Stimulated activated CD4-positive, alpha-beta T cell treated with anti-CD3 and anti-CD28 coated beads, TNF-alpha, amount 100 ng/mL, for 48 hours (primary cell): Measurements from ENCODE around the gene UMAD1.

Experiments used
- DNase-seq, 3 donors: peaks; one replicate each; pipeline ENCODE4 v3.0.0-alpha.2; 2020; ENCODE audit warnings: low read depth in 3 of 3

Gene UMAD1

DNA sequence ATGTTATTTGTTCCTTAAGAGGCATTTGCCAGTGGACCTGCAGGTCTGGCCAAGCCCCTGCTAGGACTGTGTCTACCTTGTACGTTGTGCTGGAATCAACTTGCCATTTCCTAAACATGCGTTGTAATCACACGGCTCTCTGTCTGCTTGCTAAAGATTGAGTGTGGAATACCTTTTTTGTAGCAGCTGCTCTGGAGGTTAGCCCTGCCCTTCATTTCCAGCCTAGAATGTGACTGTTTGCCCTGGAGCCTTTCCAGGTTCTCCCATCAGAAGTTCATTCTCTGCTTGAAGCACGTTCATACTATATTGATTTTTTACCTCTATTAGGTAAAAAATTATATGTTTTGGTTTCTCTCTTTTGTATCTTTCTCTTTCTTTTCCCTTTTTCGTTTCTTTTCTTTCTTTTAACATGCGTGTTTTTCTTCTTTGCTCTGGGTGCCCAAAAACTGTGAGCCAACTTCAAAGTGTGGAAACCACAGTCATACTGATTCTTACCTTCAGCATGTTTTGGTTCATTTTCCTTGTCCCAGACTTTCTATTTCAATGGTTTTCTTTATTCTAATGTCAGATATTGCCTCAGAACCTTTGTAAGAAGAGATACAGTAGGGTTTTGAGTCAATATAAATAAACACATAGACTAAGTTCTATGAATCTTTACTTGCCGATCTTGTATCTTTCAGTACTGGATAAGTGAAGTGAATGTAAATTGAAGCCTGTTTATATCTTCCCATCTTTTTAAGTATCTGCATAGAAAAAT is 189.7 kb downstream of the UMAD1 start:
- DNase-seq, result no peak

DNA sequence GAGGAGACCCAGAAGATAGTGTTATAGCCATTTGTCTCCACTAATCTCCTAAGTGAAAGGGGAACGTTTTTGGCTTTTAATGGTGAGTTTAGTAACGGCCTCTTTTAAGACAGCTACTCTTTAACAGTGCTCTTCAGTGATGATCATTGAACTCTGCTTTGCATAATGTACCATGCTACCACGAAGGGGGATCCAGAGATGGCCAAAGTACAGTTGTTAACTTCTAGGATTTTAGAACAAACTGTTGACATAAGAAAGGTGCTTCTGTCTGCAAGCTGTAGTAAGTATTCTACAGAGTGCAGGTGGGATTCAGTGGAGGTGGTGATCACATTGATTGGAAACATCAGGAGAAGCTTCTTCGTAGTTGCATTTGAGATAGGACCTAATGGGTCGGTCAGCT is 192.0 kb downstream of the UMAD1 start:
- no peak for DNase-seq

DNA sequence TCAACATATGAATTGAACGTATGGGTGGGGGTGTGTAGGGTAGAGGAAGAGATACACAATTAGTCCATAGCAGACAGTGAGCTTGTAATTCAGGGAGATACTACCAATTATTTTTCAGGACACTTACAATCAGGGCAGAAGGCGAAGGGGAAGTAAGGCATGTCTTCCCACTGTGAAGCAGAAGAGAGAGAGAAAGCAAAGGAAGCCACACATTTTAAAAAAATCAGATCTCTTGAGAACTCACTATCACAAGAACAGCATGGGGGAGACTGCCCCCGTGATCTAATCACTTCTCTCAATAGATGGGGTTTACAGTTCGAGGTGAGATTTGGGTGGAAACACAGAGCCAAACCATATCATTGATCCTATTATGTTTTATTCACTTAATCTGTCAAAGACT is 194.2 kb downstream of the UMAD1 start:
- DNase-seq, result no peak

DNA sequence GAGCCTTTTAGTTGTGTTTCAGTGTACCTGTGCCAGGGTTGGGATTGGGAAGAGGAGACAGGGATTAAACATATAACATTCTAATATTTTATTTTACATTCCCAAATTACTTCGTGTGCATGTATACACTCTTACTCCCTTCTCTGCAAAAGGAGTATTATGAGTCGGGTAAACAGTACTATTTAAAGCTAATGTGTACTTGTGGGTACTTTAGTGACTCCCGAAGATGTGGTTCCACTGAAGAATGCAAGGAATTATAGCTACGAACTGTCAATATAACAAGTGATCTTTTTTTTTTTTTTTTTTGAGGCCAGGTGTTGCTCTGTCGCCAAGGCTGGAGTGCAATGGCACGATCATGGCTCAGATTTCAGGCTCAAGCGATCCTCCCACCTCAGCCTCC is 200.5 kb downstream of the UMAD1 start:
- no peak for DNase-seq

DNA sequence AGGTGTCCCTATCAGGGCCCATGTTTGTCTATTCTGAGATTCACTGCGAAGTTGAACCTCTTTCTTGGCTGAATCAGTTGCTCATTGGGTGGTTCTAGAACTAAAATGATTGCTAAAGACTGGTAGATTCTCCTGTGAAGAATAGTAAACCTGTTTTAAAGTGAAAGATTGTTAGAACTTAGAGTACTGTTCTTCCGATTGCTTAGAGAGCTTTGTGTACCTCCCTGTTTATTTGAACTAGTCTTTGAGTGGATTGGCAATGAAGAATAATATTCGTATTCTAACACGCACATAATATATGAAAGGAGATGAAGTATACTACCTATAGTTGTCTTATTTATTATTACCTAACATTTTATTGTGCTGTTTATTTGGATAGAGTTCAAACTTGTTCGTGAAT is 202.7 kb downstream of the UMAD1 start:
- no peak for DNase-seq

DNA sequence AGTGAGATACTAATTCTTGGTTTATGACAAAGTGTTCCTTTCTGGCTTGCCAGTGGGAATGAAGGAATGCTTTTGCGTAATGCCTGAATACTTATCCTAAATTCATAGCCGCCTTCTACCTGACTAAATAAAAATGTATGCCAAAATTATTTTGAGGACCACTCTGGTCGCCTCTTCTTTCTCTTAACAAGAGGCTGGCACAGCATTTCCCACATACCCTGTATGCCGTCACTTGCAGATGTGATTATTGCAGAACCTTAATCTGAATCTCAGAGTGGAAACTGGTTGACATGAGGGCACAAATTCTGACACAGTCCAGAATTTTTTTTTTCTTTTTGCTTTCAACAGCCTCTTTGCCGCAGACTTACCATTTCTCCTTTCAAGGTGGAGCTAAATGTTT is 203.4 kb downstream of the UMAD1 start:
- no peak for DNase-seq

DNA sequence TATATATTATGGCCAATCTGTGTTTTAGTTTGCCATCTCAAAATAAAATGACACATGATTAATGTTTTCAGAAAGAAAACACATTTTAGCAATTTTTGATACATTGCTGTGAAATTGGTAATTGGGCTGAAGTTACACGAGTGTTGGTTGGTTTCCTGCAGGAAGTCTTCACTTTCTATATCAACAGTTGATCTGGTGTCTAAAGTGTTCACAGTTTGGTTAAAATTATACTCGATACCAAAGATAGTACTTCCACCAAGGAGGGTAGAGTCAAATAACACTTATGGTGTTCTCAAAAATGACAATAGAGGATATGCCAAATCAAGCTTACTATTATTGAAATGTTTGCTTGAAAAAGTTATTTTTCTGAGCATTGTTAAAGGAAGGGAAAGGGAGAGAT is 207.7 kb downstream of the UMAD1 start:
- DNase-seq, result no peak

DNA sequence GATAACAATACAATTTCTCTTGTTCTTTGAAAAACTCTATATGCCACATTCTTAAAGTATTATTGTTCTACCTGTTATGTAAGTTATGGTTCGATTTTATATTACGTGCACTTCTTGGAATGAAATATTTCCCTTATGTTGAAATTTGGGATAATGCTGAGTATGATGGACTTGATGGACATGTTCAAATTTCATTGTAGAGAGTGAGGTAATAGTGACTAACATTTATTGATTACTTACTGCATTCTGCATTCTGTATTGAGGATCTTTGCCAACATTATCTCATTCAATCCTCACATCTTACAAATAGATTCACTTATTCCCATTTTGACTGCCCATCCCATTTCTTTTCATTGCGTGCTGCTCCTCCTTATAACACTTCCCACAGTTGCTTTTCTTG is 208.3 kb downstream of the UMAD1 start:
- DNase-seq, result no peak

DNA sequence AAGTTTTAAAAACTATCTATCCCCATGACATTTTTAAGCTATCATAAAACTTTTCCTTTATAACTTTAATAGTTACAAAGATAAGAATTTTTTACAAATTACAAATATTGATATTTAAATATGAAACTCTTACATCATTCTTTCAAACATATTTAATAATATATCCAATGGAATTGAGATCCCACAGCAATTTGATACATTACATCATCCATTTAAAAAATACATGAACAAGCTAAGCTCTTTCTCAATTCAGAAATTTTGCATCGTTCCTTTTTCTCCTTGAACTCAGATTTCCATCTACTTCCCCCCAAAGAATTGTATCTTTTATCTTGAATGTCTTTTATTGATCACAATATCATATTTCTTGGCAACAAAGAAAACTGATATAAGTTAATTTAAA is 209.6 kb downstream of the UMAD1 start:
- DNase-seq, result no peak

DNA sequence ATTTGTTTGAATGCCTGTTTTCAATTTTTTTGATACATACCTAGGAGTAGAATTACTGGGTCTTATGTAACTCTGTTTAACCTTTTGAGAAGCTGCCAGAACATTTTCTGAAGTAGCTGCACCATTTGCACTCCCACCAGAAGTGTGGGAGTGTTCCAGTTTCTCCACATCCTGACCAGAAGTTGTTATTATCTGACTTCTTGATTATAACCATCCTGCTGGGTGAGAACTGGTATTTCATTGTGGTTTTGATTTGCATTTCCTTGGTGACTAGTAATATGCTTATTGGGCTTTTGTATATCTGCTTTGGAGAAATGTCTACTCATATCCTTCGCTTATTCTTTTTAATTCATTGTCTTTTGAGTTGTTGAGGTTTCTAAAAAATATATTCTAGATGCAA is 210.8 kb downstream of the UMAD1 start:
- DNase-seq, result no peak

DNA sequence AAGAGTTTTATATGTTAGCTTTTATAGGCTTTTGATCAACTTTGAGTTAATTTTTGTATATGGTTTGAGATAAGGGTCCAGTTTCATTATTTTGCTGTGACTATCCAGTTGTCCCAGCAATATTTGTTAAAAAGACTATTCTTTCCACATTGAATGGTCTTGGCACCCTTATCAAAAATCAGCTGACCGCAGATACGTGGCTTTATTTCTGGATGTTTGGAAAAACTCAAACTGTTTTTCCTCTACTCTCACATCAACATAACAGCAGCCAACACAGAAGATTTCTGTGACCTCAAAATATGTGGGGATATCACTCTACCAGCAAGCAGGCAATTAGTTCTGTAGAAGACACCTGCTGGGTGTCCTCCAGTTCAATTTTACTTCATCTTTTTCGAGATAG is 211.4 kb downstream of the UMAD1 start:
- no peak for DNase-seq

DNA sequence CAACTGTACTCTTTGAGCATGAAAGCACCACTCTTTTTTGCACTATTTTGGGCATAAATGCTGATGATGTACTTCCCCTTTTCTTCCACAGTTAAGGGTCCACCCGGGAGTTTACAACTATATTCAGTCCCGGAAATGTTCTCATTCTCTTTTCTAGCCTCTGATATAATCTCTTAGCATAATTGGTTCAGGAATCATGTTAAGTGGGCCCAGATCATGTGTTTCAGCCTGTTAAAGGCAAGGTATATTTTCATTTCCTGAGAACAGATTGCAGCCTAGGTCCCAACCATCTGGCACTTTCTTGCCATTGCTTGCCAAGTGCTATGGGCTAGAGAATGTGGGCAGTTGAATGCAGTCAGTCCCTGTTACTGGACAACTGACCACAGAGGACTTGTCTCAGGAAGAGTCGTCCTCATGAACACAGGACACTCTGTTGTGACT is 216.6 kb downstream of the UMAD1 start:
- no peak for DNase-seq

DNA sequence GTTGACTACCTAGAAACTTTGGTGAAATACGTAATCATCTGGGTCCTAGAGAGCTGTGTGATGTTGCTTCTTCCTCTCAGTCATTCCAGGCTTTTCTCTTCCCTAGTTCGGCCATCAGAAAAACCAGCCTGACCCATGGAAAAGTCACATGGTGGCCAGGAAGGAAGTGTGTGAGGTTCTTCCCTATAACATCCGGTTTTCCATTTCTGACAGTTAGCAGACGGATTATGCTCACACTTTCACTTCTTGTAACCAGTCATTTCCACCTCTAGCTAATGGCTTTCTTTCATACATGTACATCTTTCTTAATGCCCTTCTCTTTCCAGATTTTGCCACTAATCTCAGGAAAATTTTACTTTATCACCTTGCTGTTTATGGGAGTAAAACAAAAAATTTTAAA is 218.0 kb downstream of the UMAD1 start:
- no peak for DNase-seq

DNA sequence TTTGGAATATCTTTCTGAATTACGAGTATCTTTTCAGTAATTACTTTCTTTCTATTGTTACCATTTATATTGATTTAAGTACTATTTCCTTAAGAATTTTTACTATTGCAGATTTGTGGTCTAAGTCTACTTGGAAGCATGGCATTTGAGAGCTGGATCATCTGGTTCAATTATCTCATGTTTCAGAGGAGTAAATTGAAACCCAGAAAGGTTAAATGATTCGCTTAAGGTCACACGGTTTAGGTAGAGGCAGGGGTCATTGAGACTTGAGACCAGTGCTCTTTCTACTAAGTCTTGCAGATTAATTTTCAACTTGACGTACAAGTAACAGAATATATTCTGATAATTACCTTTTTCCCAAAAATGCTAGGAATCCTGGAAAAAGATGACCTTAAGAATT is 218.9 kb downstream of the UMAD1 start:
- no peak for DNase-seq

DNA sequence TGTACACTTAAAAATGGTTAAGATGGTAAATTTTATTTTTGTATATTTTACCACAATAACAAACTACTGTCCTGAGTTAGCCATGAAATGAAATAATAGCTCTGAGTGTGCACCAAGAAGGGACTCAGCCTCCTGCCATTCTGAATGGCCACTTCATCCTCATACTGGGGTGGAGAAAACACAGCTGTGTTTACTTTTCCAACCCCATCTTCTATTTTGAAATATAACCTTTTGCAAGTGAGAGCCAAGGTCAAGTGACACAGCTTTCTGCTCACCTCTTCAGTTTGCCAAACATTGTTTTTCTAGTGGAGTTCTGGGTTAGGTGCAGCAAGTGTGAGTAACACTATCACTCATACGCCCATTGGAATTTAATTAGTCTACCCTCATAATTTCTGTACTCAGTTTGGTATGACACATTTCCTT is 220.7 kb downstream of the UMAD1 start:
- no peak for DNase-seq

DNA sequence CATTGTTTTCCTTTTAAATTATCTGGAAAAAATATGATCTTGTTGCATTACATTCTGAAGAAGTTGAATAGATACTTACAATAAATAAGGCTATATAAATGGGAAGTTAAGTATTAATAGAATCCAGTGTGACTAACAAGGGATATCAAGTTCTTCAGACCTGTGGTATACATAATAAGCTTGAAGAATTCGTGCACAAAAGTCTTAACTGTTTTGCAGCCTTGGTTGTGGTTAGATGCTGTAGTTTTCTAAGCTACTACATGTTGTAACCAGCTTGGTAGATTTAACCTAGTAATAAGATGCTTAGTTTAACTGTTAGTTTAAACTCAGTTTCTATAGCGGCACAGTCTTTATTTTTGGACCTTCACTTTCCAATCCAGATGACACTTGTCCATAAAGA is 221.8 kb downstream of the UMAD1 start:
- DNase-seq, result no peak

DNA sequence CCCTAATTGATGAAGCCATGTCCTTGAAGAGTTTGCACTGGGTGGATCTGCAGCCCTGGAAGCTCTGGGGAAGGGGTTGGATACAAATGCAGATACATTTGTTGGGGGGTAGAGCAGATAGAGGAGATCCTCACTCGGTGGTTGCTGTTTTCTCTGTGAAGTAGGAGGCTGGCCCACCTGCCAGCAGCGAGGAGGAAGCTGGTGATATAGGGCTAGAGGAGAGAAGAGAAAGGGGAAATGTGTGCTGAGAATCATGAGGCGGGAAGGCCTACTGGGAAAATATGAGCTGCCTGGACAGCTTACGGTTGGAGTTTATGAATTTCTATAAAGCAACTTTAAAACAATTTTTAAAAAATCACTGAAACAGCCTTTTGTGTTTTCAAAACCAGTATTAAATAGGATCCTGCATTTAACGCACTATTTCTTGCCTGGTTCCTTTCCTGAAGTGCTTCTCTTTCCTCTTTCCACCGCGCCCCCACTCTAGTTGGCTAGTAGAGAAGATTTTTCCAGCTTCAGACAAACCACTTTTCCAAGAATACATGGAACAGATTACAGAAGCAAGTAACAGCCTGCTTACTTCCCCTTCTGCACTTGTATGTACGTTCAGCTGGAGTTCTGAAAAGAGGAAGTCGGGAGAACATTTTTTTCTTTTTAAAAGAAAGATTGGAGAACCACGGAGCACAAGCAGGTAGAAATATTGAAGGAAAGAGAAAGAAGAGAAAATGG is 227.5 kb downstream of the UMAD1 start:
- DNase-seq, result no peak

DNA sequence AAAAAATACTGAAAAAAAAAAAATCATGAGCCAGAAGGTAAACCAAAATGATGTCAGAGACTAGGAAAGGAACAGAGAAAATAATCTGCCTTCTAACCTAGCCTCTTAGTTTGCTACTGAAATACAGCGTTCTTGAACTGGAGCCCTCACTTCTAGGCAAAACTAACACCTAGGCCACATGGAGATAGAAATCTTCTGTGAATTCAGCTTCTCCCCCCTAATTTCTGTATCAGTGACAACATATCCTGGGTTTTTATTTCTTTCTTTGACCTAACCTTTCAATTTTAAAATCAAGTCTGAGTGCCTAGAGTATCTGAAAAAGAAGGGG is 228.0 kb downstream of the UMAD1 start:
- no peak for DNase-seq

DNA sequence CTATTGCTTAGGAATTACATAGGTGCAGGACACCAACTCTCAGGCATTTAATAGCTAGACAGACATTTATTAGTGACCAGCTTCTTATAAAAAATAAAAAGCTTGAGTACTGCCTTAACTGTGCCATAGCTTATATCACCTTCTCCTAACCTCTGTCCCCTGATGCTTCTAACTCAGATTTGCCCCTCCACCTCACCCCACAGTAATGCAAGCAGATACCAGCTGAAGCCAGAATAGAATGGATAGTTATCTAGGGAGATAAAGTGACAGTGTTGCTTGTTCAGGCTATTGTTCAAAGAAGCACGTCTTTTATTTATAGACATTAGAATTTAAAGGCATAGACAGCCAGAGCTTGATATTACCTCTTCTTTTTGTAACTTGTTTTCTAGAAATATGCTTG is 228.5 kb downstream of the UMAD1 start:
- DNase-seq, result no peak

DNA sequence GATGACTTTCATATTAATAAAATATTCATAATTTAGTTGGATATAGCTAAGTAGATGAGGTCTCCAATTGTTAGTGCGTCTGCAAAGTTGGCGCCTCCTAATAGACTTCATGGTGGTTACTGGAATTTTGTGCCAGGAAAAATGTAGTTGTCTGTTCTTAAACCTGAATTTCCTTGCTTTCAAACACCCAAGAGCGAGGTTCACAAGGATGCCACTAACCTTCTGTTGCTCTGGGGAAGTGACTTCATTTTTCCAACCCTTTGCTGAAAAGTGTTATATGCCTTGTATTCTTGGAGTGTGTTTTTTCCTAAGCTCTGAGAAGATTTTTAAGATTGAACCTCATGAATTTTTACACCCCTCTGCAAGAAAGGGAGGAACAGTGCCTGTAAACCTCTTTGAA is 229.1 kb downstream of the UMAD1 start:
- no peak for DNase-seq

DNA sequence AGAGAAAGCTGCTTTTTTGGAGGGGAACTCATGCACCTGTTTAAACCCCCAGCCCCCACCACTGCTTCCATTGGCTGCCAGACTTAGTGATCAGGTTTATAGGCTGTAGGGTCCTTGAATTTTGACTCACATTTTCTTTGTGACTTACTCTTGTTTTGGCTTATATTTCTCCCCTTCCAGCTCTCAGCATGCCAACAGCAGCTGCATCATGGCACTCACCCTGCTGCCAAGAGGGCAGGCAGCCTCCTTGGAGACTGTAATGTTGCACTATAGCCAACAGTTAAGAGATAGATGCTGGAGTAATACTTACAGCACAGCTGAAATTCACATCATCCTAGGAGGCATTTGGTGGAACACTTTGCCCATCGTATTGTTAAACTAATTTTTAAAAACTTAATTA is 230.0 kb downstream of the UMAD1 start:
- DNase-seq, result no peak

DNA sequence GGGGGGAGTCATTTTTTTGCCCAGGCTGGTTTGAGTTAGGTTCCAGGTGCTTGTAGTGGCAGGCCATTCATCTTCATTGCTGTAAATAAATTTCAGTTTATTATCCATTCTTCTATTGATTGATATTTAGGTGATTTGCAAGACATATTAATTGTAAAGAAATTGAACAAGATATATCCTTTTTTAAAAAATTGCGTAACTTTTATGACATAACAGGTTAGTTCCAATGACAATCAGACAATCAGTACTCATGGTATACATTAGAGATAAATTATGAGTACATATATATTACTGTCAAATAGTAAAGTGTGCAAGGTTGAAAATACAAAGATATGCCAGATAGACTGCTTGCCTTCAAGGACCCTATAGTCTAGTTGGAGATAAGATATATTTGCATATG is 235.9 kb downstream of the UMAD1 start:
- DNase-seq, result no peak

DNA sequence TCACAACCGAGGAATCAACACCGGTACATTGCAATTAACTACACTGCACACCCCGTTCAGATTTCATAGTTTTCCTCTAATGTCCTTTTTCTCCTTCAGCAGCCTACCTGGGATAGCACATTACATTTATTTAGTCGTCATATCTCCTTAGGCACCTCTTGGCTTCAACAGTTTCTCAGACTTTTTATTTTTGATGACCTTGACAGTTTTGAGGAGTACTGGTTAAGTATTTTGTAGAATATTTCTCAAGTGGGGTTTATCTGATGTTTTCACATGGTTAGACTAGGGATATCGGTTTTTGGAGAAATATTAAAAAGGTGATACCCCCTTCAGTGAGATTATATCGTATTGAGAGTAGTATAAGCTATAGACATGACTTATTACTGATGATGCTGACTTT is 241.0 kb downstream of the UMAD1 start:
- DNase-seq, result no peak

DNA sequence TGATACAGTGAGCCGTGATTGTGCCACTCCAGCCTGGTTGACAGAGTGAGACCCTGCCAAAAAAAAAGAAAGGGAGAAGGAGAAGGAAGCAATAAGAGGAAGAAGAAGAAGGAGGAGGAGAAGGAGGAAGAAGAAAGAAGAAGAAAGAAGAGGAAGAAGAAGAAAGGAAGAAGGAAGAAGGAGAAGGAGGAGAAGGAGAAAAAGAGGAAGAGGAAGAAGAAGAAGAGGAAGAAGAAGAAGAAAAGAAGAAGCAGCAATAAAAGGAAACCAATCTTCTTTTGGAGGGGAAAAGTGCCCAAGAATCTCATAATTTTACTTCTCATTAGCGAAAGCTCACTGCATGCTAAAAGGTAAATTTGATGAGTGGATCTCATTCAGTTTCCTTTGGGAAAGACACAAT is 242.3 kb downstream of the UMAD1 start:
- DNase-seq, result no peak
